HepG2 (cell line): Measurements from ENCODE around the gene UAP1. TPM values are rescaled to one million over a fixed set of nuclear protein-coding genes. Genes with fewer than 3 reads are reported as not detected.

Source experiments
- ARID3A ChIP-seq: IDR thresholded peaks from 2 replicates; pipeline ENCODE4 v1.6.1; 2012; ENCODE audit warnings: low read depth, low read length, improper control_type of control experiment
- EHMT2 ChIP-seq: fragments of 200-600 bp; sonication (generic); IDR thresholded peaks from 2 replicates; pipeline ENCODE4 v1.7.0; 2017; ENCODE audit warnings: antibody characterized with exemption, low read depth, low read length, borderline replicate concordance
- NKX3-1 ChIP-seq: sonication (generic); formaldehyde crosslinking; IDR thresholded peaks from 2 replicates; pipeline ENCODE4 v1.5.0; 2020; ENCODE audit warnings: missing genetic modification reagents
- RFX3 ChIP-seq: IDR thresholded peaks from 2 replicates; pipeline ENCODE4 v1.6.1; 2016; ENCODE audit warnings: missing biosample characterization, missing genetic modification reagents
- SRY ChIP-seq: sonication (generic); formaldehyde crosslinking; IDR thresholded peaks from 2 replicates; pipeline ENCODE4 v1.8.0; 2022; ENCODE audit warnings: mild to moderate bottlenecking, missing genetic modification reagents
- TFDP2 ChIP-seq: sonication (generic); formaldehyde crosslinking; IDR thresholded peaks from 2 replicates; pipeline ENCODE4 v1.4.0; 2020; ENCODE audit warnings: missing genetic modification reagents
- TSC22D2 ChIP-seq: sonication (generic); formaldehyde crosslinking; IDR thresholded peaks from 2 replicates; pipeline ENCODE4 v1.5.1; 2020; ENCODE audit warnings: missing genetic modification reagents, mild to moderate bottlenecking, borderline replicate concordance
- ZFP36L2 ChIP-seq: sonication (generic); formaldehyde crosslinking; IDR thresholded peaks from 2 replicates; pipeline ENCODE4 v1.4.0; 2020; ENCODE audit warnings: missing genetic modification reagents
- ZFP62 ChIP-seq: sonication (generic); formaldehyde crosslinking; IDR thresholded peaks from 2 replicates; pipeline ENCODE4 v1.4.0; 2020; ENCODE audit warnings: missing genetic modification reagents
- ZNF143 ChIP-seq: sonication (generic); formaldehyde crosslinking; IDR thresholded peaks from 2 replicates; pipeline ENCODE4 v1.4.0; 2020; ENCODE audit warnings: missing genetic modification reagents
- ZNF350 ChIP-seq: sonication (generic); formaldehyde crosslinking; IDR thresholded peaks from 2 replicates; pipeline ENCODE4 v1.4.0; 2020; ENCODE audit warnings: mild to moderate bottlenecking, low read depth, missing genetic modification reagents, borderline replicate concordance
- ZNF510 ChIP-seq: sonication (generic); formaldehyde crosslinking; IDR thresholded peaks from 2 replicates; pipeline ENCODE4 v1.4.0; 2020; ENCODE audit warnings: low read depth, mild to moderate bottlenecking, missing genetic modification reagents
- ZNF558 ChIP-seq: sonication (generic); formaldehyde crosslinking; IDR thresholded peaks from 2 replicates; pipeline ENCODE4 v1.9.0; 2022; ENCODE audit warnings: mild to moderate bottlenecking, missing genetic modification reagents, borderline replicate concordance
- polyA plus RNA-seq, 8 experiments: library from polyadenylated mRNA; depleted of rRNA in 3 of 8; stranded (reverse) in 7 of 8; unstranded in 1 of 8; fragments of >200 nt; fragmentation: Illumina TruSeq in 4 of 8; extraction: Trizol in 4 of 8; gene quantifications; 2 replicates each; pipeline versions ENCODE4 v1.2.1 to v1.2.3, GENCODE V29; 2011 to 2016; ENCODE audit warnings: low read depth in 4 of 8, missing spikeins in 1 of 8, mixed read lengths in 1 of 8; ENCODE audit not compliant: insufficient read depth in 1 of 8
- total RNA-seq, 5 experiments: library from RNA; depleted of rRNA; stranded (reverse); fragments of >200 nt; fragmentation: Illumina TruSeq; extraction: Trizol; gene quantifications; 2 replicates each; pipeline ENCODE4 v1.2.3, GENCODE V29; 2016; ENCODE audit warnings: low read depth in 1 of 5
- TF ChIP-seq, protein P1 (sequence below): sonication (generic); formaldehyde crosslinking; IDR thresholded peaks from 2 replicates; pipeline ENCODE4 v1.5.1; 2020; ENCODE audit warnings: mild to moderate bottlenecking, missing genetic modification reagents, borderline replicate concordance
- TF ChIP-seq, protein P2 (sequence below): sonication (generic); formaldehyde crosslinking; IDR thresholded peaks from 2 replicates; pipeline ENCODE4 v1.4.0; 2020; ENCODE audit warnings: low read depth, missing genetic modification reagents

The UAP1 gene
- total and polyA plus RNA-seq, 2 of the 13 experiments (the other 11 are each of a cell fraction or from before 2014, with no cell fraction given) = 48.4 to 117 TPM

- TF ChIP-seq, protein P1, sequence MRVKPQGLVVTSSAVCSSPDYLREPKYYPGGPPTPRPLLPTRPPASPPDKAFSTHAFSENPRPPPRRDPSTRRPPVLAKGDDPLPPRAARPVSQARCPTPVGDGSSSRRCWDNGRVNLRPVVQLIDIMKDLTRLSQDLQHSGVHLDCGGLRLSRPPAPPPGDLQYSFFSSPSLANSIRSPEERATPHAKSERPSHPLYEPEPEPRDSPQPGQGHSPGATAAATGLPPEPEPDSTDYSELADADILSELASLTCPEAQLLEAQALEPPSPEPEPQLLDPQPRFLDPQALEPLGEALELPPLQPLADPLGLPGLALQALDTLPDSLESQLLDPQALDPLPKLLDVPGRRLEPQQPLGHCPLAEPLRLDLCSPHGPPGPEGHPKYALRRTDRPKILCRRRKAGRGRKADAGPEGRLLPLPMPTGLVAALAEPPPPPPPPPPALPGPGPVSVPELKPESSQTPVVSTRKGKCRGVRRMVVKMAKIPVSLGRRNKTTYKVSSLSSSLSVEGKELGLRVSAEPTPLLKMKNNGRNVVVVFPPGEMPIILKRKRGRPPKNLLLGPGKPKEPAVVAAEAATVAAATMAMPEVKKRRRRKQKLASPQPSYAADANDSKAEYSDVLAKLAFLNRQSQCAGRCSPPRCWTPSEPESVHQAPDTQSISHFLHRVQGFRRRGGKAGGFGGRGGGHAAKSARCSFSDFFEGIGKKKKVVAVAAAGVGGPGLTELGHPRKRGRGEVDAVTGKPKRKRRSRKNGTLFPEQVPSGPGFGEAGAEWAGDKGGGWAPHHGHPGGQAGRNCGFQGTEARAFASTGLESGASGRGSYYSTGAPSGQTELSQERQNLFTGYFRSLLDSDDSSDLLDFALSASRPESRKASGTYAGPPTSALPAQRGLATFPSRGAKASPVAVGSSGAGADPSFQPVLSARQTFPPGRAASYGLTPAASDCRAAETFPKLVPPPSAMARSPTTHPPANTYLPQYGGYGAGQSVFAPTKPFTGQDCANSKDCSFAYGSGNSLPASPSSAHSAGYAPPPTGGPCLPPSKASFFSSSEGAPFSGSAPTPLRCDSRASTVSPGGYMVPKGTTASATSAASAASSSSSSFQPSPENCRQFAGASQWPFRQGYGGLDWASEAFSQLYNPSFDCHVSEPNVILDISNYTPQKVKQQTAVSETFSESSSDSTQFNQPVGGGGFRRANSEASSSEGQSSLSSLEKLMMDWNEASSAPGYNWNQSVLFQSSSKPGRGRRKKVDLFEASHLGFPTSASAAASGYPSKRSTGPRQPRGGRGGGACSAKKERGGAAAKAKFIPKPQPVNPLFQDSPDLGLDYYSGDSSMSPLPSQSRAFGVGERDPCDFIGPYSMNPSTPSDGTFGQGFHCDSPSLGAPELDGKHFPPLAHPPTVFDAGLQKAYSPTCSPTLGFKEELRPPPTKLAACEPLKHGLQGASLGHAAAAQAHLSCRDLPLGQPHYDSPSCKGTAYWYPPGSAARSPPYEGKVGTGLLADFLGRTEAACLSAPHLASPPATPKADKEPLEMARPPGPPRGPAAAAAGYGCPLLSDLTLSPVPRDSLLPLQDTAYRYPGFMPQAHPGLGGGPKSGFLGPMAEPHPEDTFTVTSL (CRISPR knock-in tag) = peak; percentile 73; the same call in 1 of the 2 replicates
- no peak for TF ChIP-seq NKX3-1 (CRISPR knock-in tag)
- no peak for TF ChIP-seq ZNF143 (CRISPR knock-in tag)
- TF ChIP-seq ZNF350 = 0 out of 2 replicates have a peak, but pooled peaks have one; percentile 33
- peak; percentile 33; the same call in 1 of the 2 replicates for TF ChIP-seq RFX3 (CRISPR knock-in tag)
- TF ChIP-seq ZNF510 (CRISPR knock-in tag) = no peak
- 0 out of 2 replicates have a peak, but pooled peaks have one; percentile 25 for TF ChIP-seq EHMT2
- TF ChIP-seq, protein P2, sequence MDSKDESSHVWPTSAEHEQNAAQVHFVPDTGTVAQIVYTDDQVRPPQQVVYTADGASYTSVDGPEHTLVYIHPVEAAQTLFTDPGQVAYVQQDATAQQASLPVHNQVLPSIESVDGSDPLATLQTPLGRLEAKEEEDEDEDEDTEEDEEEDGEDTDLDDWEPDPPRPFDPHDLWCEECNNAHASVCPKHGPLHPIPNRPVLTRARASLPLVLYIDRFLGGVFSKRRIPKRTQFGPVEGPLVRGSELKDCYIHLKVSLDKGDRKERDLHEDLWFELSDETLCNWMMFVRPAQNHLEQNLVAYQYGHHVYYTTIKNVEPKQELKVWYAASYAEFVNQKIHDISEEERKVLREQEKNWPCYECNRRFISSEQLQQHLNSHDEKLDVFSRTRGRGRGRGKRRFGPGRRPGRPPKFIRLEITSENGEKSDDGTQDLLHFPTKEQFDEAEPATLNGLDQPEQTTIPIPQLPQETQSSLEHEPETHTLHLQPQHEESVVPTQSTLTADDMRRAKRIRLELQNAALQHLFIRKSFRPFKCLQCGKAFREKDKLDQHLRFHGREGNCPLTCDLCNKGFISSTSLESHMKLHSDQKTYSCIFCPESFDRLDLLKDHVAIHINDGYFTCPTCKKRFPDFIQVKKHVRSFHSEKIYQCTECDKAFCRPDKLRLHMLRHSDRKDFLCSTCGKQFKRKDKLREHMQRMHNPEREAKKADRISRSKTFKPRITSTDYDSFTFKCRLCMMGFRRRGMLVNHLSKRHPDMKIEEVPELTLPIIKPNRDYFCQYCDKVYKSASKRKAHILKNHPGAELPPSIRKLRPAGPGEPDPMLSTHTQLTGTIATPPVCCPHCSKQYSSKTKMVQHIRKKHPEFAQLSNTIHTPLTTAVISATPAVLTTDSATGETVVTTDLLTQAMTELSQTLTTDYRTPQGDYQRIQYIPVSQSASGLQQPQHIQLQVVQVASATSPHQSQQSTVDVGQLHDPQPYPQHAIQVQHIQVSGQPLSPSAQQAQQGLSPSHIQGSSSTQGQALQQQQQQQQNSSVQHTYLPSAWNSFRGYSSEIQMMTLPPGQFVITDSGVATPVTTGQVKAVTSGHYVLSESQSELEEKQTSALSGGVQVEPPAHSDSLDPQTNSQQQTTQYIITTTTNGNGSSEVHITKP (CRISPR knock-in tag) = peak; percentile 56; the same call in 1 of the 2 replicates
- TF ChIP-seq SRY (CRISPR knock-in tag) = no peak
- TF ChIP-seq TFDP2 (CRISPR knock-in tag) = no peak; the same call in 1 of the 2 replicates
- TF ChIP-seq ZNF558 (CRISPR knock-in tag) = no peak
- TF ChIP-seq ZFP36L2 = no peak
- 0 out of 2 replicates have a peak, but pooled peaks have one; percentile 37 for TF ChIP-seq TSC22D2 (CRISPR knock-in tag)
- peak; percentile 67; the same call in 1 of the 2 replicates for TF ChIP-seq ARID3A
- TF ChIP-seq ZFP62 (CRISPR knock-in tag) = 0 out of 2 replicates have a peak, but pooled peaks have one; percentile 14
Measured at GRCh38 chr1:162560303-162561036, 1.1 kb upstream of the UAP1 start (continued).
